HepG2 (cell line): ENCODE results near the gene MFSD11. TPM values are rescaled to one million over a fixed set of nuclear protein-coding genes. Genes with fewer than 3 reads are reported as not detected.

Experiments used
- CSRNP2 ChIP-seq: sonication (generic); formaldehyde crosslinking; conservative IDR thresholded peaks from 2 replicates; pipeline ENCODE4 v1.8.0; 2022; ENCODE audit warnings: low read depth, missing genetic modification reagents
- HNRNPL ChIP-seq: fragments of 200-400 bp; formaldehyde crosslinking; IDR thresholded peaks from 2 replicates; pipeline ENCODE4 v1.6.1; 2017; ENCODE audit warnings: mild to moderate bottlenecking, low read depth, low read length
- POGZ ChIP-seq: sonication (generic); formaldehyde crosslinking; IDR thresholded peaks from 2 replicates; pipeline ENCODE4 v1.4.0; 2020; ENCODE audit warnings: mild to moderate bottlenecking, missing genetic modification reagents
- POLR2AphosphoS5 ChIP-seq: IDR thresholded peaks from 2 replicates; pipeline ENCODE4 v1.6.1; 2012; ENCODE audit warnings: low read depth, low read length
- SNAPC5 ChIP-seq: sonication (generic); formaldehyde crosslinking; IDR thresholded peaks from 2 replicates; pipeline ENCODE4 v1.8.1; 2023; ENCODE audit warnings: mild to moderate bottlenecking, missing genetic modification reagents, borderline replicate concordance
- USF2 ChIP-seq, 2 experiments: sonication (generic) in 1 of 2; formaldehyde crosslinking in 1 of 2; IDR thresholded peaks; 2 replicates each; pipeline versions ENCODE4 v1.5.1 to v1.6.1; 2011 to 2020; ENCODE audit warnings: borderline replicate concordance in 1 of 2, low read depth in 1 of 2, low read length in 1 of 2, mild to moderate bottlenecking in 1 of 2, missing genetic modification reagents in 1 of 2, moderate library complexity in 1 of 2
- ZBTB7A ChIP-seq: sonication (generic); formaldehyde crosslinking; IDR thresholded peaks from 2 replicates; pipeline ENCODE4 v1.8.0; 2022; ENCODE audit warnings: mild to moderate bottlenecking, missing genetic modification reagents
- ZNF280D ChIP-seq: sonication (generic); formaldehyde crosslinking; IDR thresholded peaks from 2 replicates; pipeline ENCODE4 v1.5.1; 2020; ENCODE audit warnings: mild to moderate bottlenecking, missing genetic modification reagents
- ZNF407 ChIP-seq: sonication (generic); formaldehyde crosslinking; IDR thresholded peaks from one replicate; pipeline ENCODE4 v1.5.1; 2020; ENCODE audit warnings: mild to moderate bottlenecking, missing genetic modification reagents; ENCODE audit errors: not compliant biosample characterization
- polyA plus RNA-seq, 8 experiments: library from polyadenylated mRNA; depleted of rRNA in 3 of 8; stranded (reverse) in 7 of 8; unstranded in 1 of 8; fragments of >200 nt; fragmentation: Illumina TruSeq in 4 of 8; extraction: Trizol in 4 of 8; gene quantifications; 2 replicates each; pipeline versions ENCODE4 v1.2.1 to v1.2.3, GENCODE V29; 2011 to 2016; ENCODE audit warnings: low read depth in 4 of 8, missing spikeins in 1 of 8, mixed read lengths in 1 of 8; ENCODE audit not compliant: insufficient read depth in 1 of 8
- total RNA-seq, 5 experiments: library from RNA; depleted of rRNA; stranded (reverse); fragments of >200 nt; fragmentation: Illumina TruSeq; extraction: Trizol; gene quantifications; 2 replicates each; pipeline ENCODE4 v1.2.3, GENCODE V29; 2016; ENCODE audit warnings: low read depth in 1 of 5

MFSD11 gene
- total and polyA plus RNA-seq, 2 of the 13 experiments (the other 11 are each of a cell fraction or from before 2014, with no cell fraction given) = 26.1 to 36.3 TPM

- TF ChIP-seq ZNF407 (CRISPR knock-in tag) (no peak), ZBTB7A (CRISPR knock-in tag) (no peak), CSRNP2 (CRISPR knock-in tag) (no peak), HNRNPL (no peak), USF2 (IDR thresholded peaks at IDR 0.05; ENCODE audit: low read depth, low read length) (no peak), USF2 (CRISPR knock-in tag; IDR thresholded peaks at IDR 0.05; ENCODE audit: borderline replicate concordance) (no peak), SNAPC5 (no peak), ZNF280D (no peak), POLR2AphosphoS5 (no peak), POGZ (CRISPR knock-in tag) (no peak)
Observed at GRCh38 chr17:76696763-76697701, 40.9 kb upstream of the MFSD11 start (continued).
